Right lobe of liver (tissue), 4 donors: Measurements from ENCODE around the gene TM9SF1.

ENCODE experiments used
- POLR2A ChIP-seq: fragments of 450-650 bp; IDR thresholded peaks from one replicate; pipeline ENCODE4 v1.6.1; 2017; ENCODE audit warnings: antibody characterized with exemption, mild to moderate bottlenecking
- TF ChIP-seq, protein P1 (sequence below), 4 donors: fragments of 200-600 bp in 3 of 4; fragments of 450-650 bp in 1 of 4; IDR thresholded peaks; one replicate each; pipeline versions ENCODE4 v1.5.1 to v1.8.0; 2016 to 2022; ENCODE audit warnings: antibody characterized with exemption in 4 of 4, mild to moderate bottlenecking in 2 of 4
- donor health status: DM: no; HTN: no; CAD: no.
- donor health status: DM: no; HTN: no; CAD: no.
- donor health status: DM: no; HTN: yes; CAD: no.

- TF ChIP-seq, protein P1, sequence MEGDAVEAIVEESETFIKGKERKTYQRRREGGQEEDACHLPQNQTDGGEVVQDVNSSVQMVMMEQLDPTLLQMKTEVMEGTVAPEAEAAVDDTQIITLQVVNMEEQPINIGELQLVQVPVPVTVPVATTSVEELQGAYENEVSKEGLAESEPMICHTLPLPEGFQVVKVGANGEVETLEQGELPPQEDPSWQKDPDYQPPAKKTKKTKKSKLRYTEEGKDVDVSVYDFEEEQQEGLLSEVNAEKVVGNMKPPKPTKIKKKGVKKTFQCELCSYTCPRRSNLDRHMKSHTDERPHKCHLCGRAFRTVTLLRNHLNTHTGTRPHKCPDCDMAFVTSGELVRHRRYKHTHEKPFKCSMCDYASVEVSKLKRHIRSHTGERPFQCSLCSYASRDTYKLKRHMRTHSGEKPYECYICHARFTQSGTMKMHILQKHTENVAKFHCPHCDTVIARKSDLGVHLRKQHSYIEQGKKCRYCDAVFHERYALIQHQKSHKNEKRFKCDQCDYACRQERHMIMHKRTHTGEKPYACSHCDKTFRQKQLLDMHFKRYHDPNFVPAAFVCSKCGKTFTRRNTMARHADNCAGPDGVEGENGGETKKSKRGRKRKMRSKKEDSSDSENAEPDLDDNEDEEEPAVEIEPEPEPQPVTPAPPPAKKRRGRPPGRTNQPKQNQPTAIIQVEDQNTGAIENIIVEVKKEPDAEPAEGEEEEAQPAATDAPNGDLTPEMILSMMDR (IDR thresholded peaks at IDR 0.05), result no peak
- no peak for TF ChIP-seq POLR2A
These were observed 40.1 kb downstream of the TM9SF1 start for GRCh38 chr14:24155100-24155499.
